ENCODE measurements around the gene ILF3. TPM values are rescaled to one million over a fixed set of nuclear protein-coding genes. Genes with fewer than 3 reads are reported as not detected.
A peak's percentile ranks its signal among the peaks of the same experiment; 100 is the strongest.

The ILF3 gene
- total and polyA plus RNA-seq, 10 donors: 82.9 to 264 (median 160) TPM

DNA sequence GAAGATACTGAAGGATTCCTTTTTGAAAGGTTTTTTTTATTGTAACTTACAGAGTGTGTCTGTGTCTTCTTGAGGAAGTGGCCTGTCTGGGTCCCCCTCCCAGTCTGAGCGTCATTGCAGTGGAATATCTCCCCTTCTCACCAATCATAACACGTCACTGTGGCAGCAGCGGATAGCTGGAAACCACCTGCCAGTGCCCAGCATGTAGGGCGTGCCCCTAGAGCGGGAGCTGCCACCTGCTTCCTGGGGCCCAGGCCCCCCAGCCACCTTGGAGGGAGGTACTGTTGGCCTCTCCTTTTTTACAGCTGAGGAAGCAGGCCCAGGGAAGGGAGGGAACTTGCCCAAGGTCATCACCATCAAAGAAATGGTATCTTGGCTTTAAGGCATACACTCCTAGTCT is 59.2 kb downstream of the ILF3 start:
- H3K4me1 ChIP-seq: peaks cover 0 to 21% (median 9%) of the 10 kb centered on the region in 6 donors
- intact Hi-C loops (cut with DNase I; ENCODE audit: low total_unique reads): no loop called here

DNA sequence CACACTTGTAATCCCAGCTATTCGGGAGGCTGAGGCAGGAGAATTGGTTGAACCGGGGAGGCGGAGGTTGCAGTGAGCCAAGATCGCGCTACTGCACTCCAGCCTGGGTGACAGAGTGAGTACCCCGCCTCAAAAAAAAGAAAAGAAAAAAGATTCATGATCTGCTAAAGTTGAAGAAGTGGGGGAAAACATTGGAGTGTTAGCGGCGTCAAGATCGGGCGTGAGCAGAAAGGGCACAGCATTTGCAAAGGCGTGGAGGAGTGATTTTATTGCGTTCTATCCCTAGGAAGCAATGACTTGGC is 62.9 kb downstream of the ILF3 start:
- Histone ChIP-seq H3K4me3 (peak overlapping the region in 6 of 8 donors; percentile 3 to 58 (median 22)), H3K27ac (peak overlapping the region in 7 of 8 donors; percentile 47 to 77 (median 61)), H3K36me3 (peaks cover 0 to 35% (median 5%) of the 10 kb centered on the region in 6 donors), H3K9me3 (no peaks in the 10 kb centered on the region), H3K4me1 (peaks cover 28 to 58% (median 43%) of the 10 kb centered on the region in 6 donors), H3K27me3 (replicated peaks in 1 of 7) (no peaks in the 10 kb centered on the region)
- intact Hi-C loops (cut with DNase I; ENCODE audit: low total_unique reads): loop anchor here (5.0 kb wide), 2 partner anchors 50 to 145 kb away; no protein-coding TSS in a partner anchor
- TF ChIP-seq, protein P1, sequence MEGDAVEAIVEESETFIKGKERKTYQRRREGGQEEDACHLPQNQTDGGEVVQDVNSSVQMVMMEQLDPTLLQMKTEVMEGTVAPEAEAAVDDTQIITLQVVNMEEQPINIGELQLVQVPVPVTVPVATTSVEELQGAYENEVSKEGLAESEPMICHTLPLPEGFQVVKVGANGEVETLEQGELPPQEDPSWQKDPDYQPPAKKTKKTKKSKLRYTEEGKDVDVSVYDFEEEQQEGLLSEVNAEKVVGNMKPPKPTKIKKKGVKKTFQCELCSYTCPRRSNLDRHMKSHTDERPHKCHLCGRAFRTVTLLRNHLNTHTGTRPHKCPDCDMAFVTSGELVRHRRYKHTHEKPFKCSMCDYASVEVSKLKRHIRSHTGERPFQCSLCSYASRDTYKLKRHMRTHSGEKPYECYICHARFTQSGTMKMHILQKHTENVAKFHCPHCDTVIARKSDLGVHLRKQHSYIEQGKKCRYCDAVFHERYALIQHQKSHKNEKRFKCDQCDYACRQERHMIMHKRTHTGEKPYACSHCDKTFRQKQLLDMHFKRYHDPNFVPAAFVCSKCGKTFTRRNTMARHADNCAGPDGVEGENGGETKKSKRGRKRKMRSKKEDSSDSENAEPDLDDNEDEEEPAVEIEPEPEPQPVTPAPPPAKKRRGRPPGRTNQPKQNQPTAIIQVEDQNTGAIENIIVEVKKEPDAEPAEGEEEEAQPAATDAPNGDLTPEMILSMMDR (IDR thresholded peaks at IDR 0.05 in 8 of 11, conservative IDR thresholded peaks at IDR 0.05 in 3 of 11): no peak
- TF ChIP-seq POLR2A (IDR thresholded peaks at IDR 0.05) (no peak), POLR2AphosphoS5 (IDR thresholded peaks at IDR 0.05) (no peak)
- 28 to 41% (median 34%) methylated on average over 12 of the region's 12 CpGs for WGBS, 5 donors
- DNase-seq: no peak

More for the DNA sequence above, 59.2 kb downstream of the ILF3 start:
- Histone ChIP-seq H3K27ac (no peak overlapping the region), H3K27me3 (replicated peaks in 1 of 7) (no peaks in the 10 kb centered on the region), H3K36me3 (peaks cover 0 to 43% (median 5%) of the 10 kb centered on the region in 6 donors), H3K9me3 (no peaks in the 10 kb centered on the region), H3K4me3 (no peak overlapping the region)
- 36 to 59% (median 52%) methylated on average over 5 of the region's 5 CpGs for WGBS, 5 donors
- TF ChIP-seq POLR2A (IDR thresholded peaks at IDR 0.05): no peak
- no peak for TF ChIP-seq POLR2AphosphoS5 (IDR thresholded peaks at IDR 0.05)
- TF ChIP-seq, protein P1 (IDR thresholded peaks at IDR 0.05 in 8 of 11, conservative IDR thresholded peaks at IDR 0.05 in 3 of 11): no peak
- DNase-seq: no peak

DNA sequence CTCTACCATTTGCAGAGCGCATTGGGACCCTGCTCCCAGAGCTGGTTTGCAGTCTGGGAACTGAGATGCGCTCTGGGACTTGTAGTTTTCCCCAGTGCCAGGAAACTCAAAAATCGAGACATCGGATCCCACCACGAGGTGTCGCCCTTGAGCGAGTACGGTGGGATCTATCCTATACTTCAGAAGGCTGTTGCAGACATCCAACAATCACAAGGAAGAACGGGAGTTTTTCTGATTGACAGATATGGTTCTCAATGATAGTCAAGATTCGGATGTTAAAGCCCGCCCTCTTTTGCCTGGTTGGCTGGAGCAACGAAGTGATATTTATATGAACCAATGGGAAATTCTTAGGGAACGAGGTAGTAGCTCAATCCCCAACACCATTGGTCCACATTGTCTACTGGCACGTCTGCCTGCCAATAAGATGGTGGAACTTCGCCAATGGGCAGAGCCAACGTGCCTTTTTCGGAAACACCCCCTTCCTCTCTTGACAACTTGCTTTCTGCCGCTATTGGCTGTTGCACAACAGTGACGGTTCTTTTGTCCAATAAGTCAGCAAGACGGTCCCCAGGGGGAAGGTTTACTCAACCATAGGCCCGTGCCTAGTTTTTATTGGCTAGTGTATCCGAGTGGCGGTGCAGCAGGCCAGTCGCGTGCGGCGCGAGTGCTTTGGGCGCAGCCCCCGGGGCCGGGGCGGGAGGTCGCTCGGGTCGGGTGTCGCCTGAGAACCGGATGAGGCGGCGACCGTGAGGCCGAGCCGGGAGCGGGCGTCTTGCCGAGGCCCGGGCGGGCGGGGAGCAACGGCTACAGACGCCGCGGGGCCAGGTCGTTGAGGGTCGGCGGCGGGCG is 63.4 kb downstream of the ILF3 start, which contains the start of gene DNM2:
Gene DNM2, plus strand, starts transcription at position 724 of the 849 bp plus-strand sequence. CDS start 164 bp downstream, outside the sequence.
- Histone ChIP-seq H3K36me3 (peaks cover 0 to 31% (median 5%) of the 10 kb centered on the region in 6 donors), H3K27me3 (replicated peaks in 1 of 7) (no peaks in the 10 kb centered on the region), H3K4me1 (peaks cover 28 to 63% (median 48%) of the 10 kb centered on the region in 6 donors), H3K4me3 (peak within 1 kb of the TSS; percentile 98 to 100 (median 100)), H3K9me3 (no peaks in the 10 kb centered on the region), H3K27ac (peak within 1 kb of the TSS; percentile 94 to 99 (median 98))
- TF ChIP-seq POLR2A (IDR thresholded peaks at IDR 0.05) (peak in 1 of 3 donors; percentile 60), POLR2AphosphoS5 (IDR thresholded peaks at IDR 0.05) (peak; percentile 91 to 94 (median 92))
- TF ChIP-seq, protein P1 (IDR thresholded peaks at IDR 0.05 in 8 of 11, conservative IDR thresholded peaks at IDR 0.05 in 3 of 11): peak; percentile 68 to 97 (median 88)
- intact Hi-C loops (cut with DNase I; ENCODE audit: low total_unique reads): loop anchor here (5.0 kb wide), 2 partner anchors 50 to 145 kb away; no protein-coding TSS in a partner anchor
- DNase-seq: peak; percentile 99
- WGBS, 5 donors: 0 to 1% (median 0%) methylated on average over 34 to 57 of the region's 57 CpGs
